ENCODE results near the gene TBP.
A peak's percentile ranks its signal among the peaks of the same experiment; 100 is the strongest.

TBP gene

DNA sequence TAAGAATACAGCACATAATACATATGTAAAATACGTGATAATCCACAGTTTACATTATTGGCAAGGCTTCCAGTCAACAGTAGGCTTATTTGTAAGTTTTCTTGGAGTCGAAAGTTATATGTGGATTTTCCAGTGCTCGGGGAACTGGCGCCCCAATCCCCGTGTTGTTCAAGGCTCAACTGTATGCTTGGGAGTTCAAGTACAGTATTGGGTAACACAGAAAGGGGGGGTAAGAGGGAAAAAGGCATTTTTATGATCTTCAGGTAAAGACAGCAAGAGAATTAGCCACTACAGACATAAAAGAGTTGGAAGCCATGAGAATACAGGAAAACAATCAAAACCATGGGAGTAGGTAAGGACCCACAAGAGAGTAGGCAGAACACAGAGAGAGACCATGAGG lies 17.5 kb upstream of the TBP start:
- no peak for DNase-seq (ENCODE audit: low read depth, low spot score)
- H3K4me1 ChIP-seq (ENCODE audit: insufficient read depth, insufficient read length): no peaks in the 10 kb centered on the region
- no peaks in the 10 kb centered on the region for H3K9me3 ChIP-seq (ENCODE audit: insufficient read depth, low read length)
- peaks cover 91% of the 10 kb centered on the region for H3K36me3 ChIP-seq (ENCODE audit: insufficient read depth, insufficient read length, low read length)
- no peaks in the 10 kb centered on the region for H3K27me3 ChIP-seq (ENCODE audit: insufficient read depth, insufficient read length)
- no peak overlapping the region for H3K4me3 ChIP-seq (ENCODE audit: insufficient read length, low read depth)
- no peak overlapping the region for H3K9ac ChIP-seq (ENCODE audit: insufficient read length, low read depth)
- TF ChIP-seq YY1 (IDR thresholded peaks at IDR 0.05; ENCODE audit: insufficient read depth, insufficient read length) (no peak), ZNF274 (IDR thresholded peaks at IDR 0.05; ENCODE audit: low read depth, low read length) (no peak), SUZ12 (IDR thresholded peaks at IDR 0.05; ENCODE audit: extremely low read depth, insufficient read depth, insufficient read length) (no peak)

DNA sequence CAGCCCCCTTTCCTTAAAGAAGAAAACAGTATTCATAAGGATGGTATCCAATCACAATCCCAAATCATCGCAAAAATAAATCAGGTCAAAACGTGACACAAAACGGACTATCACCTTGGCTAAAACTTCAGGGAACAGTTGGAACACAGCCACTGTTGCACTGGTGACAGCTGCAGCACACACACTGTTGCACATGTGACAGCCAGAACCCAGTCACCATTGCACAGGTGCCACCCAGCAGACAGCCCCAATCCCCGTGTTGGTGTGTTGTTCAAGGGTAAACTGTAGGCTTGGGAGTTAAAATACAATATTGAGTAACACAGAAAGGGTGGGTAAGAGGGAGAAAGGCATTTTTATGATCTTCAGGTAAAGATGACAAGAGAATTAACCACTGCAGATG lies 16.8 kb upstream of the TBP start:
- Histone ChIP-seq H3K4me3 (ENCODE audit: insufficient read length, low read depth) (no peak overlapping the region), H3K9ac (ENCODE audit: insufficient read length, low read depth) (no peak overlapping the region), H3K36me3 (ENCODE audit: insufficient read depth, insufficient read length, low read length) (peaks cover 92% of the 10 kb centered on the region), H3K4me1 (ENCODE audit: insufficient read depth, insufficient read length) (no peaks in the 10 kb centered on the region), H3K27me3 (ENCODE audit: insufficient read depth, insufficient read length) (no peaks in the 10 kb centered on the region), H3K9me3 (ENCODE audit: insufficient read depth, low read length) (no peaks in the 10 kb centered on the region)
- DNase-seq (ENCODE audit: low read depth, low spot score): no peak
- no peak for TF ChIP-seq SUZ12 (IDR thresholded peaks at IDR 0.05; ENCODE audit: extremely low read depth, insufficient read depth, insufficient read length)
- no peak for TF ChIP-seq ZNF274 (IDR thresholded peaks at IDR 0.05; ENCODE audit: low read depth, low read length)
- TF ChIP-seq YY1 (IDR thresholded peaks at IDR 0.05; ENCODE audit: insufficient read depth, insufficient read length): no peak

DNA sequence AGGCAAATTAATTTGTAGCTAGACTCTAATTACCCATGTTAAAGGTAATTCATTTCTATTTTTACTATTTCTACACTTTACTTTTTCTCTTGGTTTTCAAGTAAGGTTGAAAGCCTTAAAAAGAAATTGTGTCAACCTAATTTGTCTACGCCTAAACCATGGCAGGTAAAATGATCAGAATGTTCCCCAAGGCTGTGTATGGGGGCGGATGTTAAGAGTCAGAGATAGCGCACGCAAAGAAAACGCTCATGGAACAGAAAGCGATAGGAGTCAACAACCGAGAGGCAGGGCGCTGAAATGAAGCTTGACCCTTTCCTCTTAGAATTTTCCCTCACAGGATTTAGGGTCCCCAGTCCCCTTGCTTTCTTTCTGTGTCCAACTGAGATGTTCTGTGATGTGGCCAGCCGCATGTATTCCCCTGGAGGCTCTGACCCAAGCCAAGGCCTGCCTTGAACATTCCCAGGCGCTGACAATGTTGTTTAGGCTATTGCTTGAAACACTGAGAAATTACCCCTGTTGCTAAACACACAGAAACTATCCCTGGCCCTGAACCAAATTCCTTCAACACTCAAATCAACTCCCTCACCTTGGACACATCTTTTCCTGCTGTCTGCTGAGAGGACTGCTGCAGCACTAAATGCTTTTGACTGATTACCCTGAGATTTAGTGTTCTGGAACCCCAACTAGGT lies 12.0 kb upstream of the TBP start:
- Histone ChIP-seq H3K27me3 (ENCODE audit: insufficient read depth, insufficient read length) (no peaks in the 10 kb centered on the region), H3K9me3 (ENCODE audit: insufficient read depth, low read length) (no peaks in the 10 kb centered on the region), H3K4me3 (ENCODE audit: insufficient read length, low read depth) (no peak overlapping the region), H3K4me1 (ENCODE audit: insufficient read depth, insufficient read length) (no peaks in the 10 kb centered on the region), H3K9ac (ENCODE audit: insufficient read length, low read depth) (no peak overlapping the region), H3K36me3 (ENCODE audit: insufficient read depth, insufficient read length, low read length) (peaks cover 88% of the 10 kb centered on the region)
- no peak for TF ChIP-seq ZNF274 (IDR thresholded peaks at IDR 0.05; ENCODE audit: low read depth, low read length)
- no peak for TF ChIP-seq SUZ12 (IDR thresholded peaks at IDR 0.05; ENCODE audit: extremely low read depth, insufficient read depth, insufficient read length)
- TF ChIP-seq YY1 (IDR thresholded peaks at IDR 0.05; ENCODE audit: insufficient read depth, insufficient read length): no peak
- no peak for DNase-seq (ENCODE audit: low read depth, low spot score)

GRCh38 chr6:170545405-170545804 lies 8.8 kb upstream of the TBP start:
- H3K27me3 ChIP-seq (ENCODE audit: insufficient read depth, insufficient read length): no peaks in the 10 kb centered on the region
- DNase-seq (ENCODE audit: low read depth, low spot score): no peak
- H3K9me3 ChIP-seq (ENCODE audit: insufficient read depth, low read length): no peaks in the 10 kb centered on the region
- no peaks in the 10 kb centered on the region for H3K4me1 ChIP-seq (ENCODE audit: insufficient read depth, insufficient read length)
- peaks cover 93% of the 10 kb centered on the region for H3K36me3 ChIP-seq (ENCODE audit: insufficient read depth, insufficient read length, low read length)
- no peak overlapping the region for H3K9ac ChIP-seq (ENCODE audit: insufficient read length, low read depth)
- no peak overlapping the region for H3K4me3 ChIP-seq (ENCODE audit: insufficient read length, low read depth)
- TF ChIP-seq YY1 (IDR thresholded peaks at IDR 0.05; ENCODE audit: insufficient read depth, insufficient read length): no peak

DNA sequence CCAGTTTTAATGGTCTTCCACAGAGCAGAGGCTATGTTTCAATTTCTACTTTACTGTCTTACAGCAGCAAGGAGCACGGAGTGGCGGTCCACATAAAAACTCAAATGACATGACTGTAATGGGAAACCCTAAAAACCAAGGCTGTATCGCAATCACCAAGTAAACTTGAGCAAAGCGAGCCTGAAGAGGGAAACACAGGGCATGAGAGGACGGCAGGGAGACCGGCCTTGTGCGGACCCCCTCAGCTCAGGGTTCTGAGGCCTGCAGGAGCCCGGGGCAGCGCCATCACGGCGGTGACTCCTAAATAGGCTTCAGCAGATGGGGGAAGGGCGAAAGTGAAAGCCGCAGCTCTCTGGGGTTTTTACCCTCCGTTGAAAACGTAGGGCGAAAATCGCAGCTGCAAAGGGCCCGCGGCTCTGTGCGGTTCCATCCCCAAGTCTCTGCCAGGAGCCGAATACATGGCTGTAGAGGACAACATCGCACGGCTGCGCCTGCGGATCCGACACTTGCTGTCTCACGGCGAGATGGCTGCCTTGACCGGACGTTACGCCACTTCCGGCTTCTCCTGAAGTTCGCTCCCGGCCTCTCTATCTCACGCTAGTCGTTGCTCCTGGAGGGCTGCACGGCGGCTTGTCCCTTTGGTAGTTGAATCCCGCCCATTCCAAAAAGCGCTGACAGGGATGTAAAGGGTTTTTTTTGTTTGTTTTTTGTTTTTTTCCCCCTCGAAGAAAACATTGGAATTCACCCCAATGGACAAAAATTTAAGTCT lies 1.2 kb upstream of the TBP start, which contains the start of gene PSMB1:
Gene PSMB1, minus strand, starts transcription at position 543 of the 769 bp plus-strand sequence. Its CDS starts 65 bp downstream, at position 478.
- no peaks in the 10 kb centered on the region for H3K9me3 ChIP-seq (ENCODE audit: insufficient read depth, low read length)
- no peaks in the 10 kb centered on the region for H3K27me3 ChIP-seq (ENCODE audit: insufficient read depth, insufficient read length)
- TF ChIP-seq YY1 (IDR thresholded peaks at IDR 0.05; ENCODE audit: insufficient read depth, insufficient read length): peak; percentile 69
- TF ChIP-seq SUZ12 (IDR thresholded peaks at IDR 0.05; ENCODE audit: extremely low read depth, insufficient read depth, insufficient read length): no peak
- TF ChIP-seq ZNF274 (IDR thresholded peaks at IDR 0.05; ENCODE audit: low read depth, low read length): no peak
- peak; percentile 89 for DNase-seq (ENCODE audit: low read depth, low spot score)
- H3K4me3 ChIP-seq (ENCODE audit: insufficient read length, low read depth): peak within 1 kb of the TSS; percentile 93
- H3K9ac ChIP-seq (ENCODE audit: insufficient read length, low read depth): peak within 1 kb of the TSS; percentile 97
- no peaks in the 10 kb centered on the region for H3K4me1 ChIP-seq (ENCODE audit: insufficient read depth, insufficient read length)
- peaks cover 51% of the 10 kb centered on the region for H3K36me3 ChIP-seq (ENCODE audit: insufficient read depth, insufficient read length, low read length)

- Histone ChIP-seq H3K36me3 (ENCODE audit: insufficient read depth, insufficient read length, low read length) (peaks cover 51% of the 10 kb centered on the region), H3K27me3 (ENCODE audit: insufficient read depth, insufficient read length) (no peaks in the 10 kb centered on the region), H3K9ac (ENCODE audit: insufficient read length, low read depth) (peak overlapping the region; percentile 39), H3K9me3 (ENCODE audit: insufficient read depth, low read length) (no peaks in the 10 kb centered on the region), H3K4me1 (ENCODE audit: insufficient read depth, insufficient read length) (no peaks in the 10 kb centered on the region), H3K4me3 (ENCODE audit: insufficient read length, low read depth) (peak overlapping the region; percentile 93)
- no peak for DNase-seq (ENCODE audit: low read depth, low spot score)
- TF ChIP-seq YY1 (IDR thresholded peaks at IDR 0.05; ENCODE audit: insufficient read depth, insufficient read length): no peak
- no peak for TF ChIP-seq SUZ12 (IDR thresholded peaks at IDR 0.05; ENCODE audit: extremely low read depth, insufficient read depth, insufficient read length)
- TF ChIP-seq ZNF274 (IDR thresholded peaks at IDR 0.05; ENCODE audit: low read depth, low read length): no peak
Measured at GRCh38 chr6:170553534-170554012, 596 bp upstream of the TBP start.

GRCh38 chr6:170554796-170555137 lies 598 bp downstream of the TBP start:
- TF ChIP-seq SUZ12 (IDR thresholded peaks at IDR 0.05; ENCODE audit: extremely low read depth, insufficient read depth, insufficient read length) (no peak), ZNF274 (IDR thresholded peaks at IDR 0.05; ENCODE audit: low read depth, low read length) (no peak), YY1 (IDR thresholded peaks at IDR 0.05; ENCODE audit: insufficient read depth, insufficient read length) (no peak)

More at GRCh38 chr6:170554796-170555137, 598 bp downstream of the TBP start:
- H3K36me3 ChIP-seq (ENCODE audit: insufficient read depth, insufficient read length, low read length): peaks cover 51% of the 10 kb centered on the region
- H3K4me1 ChIP-seq (ENCODE audit: insufficient read depth, insufficient read length): no peaks in the 10 kb centered on the region
- peak overlapping the region; percentile 97 for H3K9ac ChIP-seq (ENCODE audit: insufficient read length, low read depth)
- peak overlapping the region; percentile 93 for H3K4me3 ChIP-seq (ENCODE audit: insufficient read length, low read depth)
- no peaks in the 10 kb centered on the region for H3K27me3 ChIP-seq (ENCODE audit: insufficient read depth, insufficient read length)
- H3K9me3 ChIP-seq (ENCODE audit: insufficient read depth, low read length): no peaks in the 10 kb centered on the region
- no peak for DNase-seq (ENCODE audit: low read depth, low spot score)

Data from NT2/D1 (cell line).